Breast epithelium (tissue), 3 donors: ENCODE measurements around the gene MRO.

Source experiments
- CTCF ChIP-seq, 3 donors: fragments of 450-650 bp; IDR thresholded peaks; one replicate each; pipeline ENCODE4 v1.5.1; 2016 to 2017; ENCODE audit warnings: antibody characterized with exemption in 3 of 3, mild to moderate bottlenecking in 3 of 3, moderate library complexity in 3 of 3
- POLR2A ChIP-seq: fragments of 450-650 bp; IDR thresholded peaks from one replicate; pipeline ENCODE4 v1.6.1; 2016; ENCODE audit warnings: antibody characterized with exemption, mild to moderate bottlenecking, moderate library complexity
- POLR2AphosphoS5 ChIP-seq, 3 donors: sonication (generic); formaldehyde crosslinking; IDR thresholded peaks; one replicate each; pipeline ENCODE4 v1.6.1; 2017; ENCODE audit warnings: antibody characterized with exemption in 3 of 3

- TF ChIP-seq POLR2A (no peak), CTCF (IDR thresholded peaks at IDR 0.05) (no peak), POLR2AphosphoS5 (IDR thresholded peaks at IDR 0.05) (no peak)
These were observed 26.9 kb downstream of the MRO start for GRCh38 chr18:50792885-50793284.
